Right lobe of liver (tissue), 6 donors: ENCODE data around the gene BCO2. TPM values are rescaled to one million over a fixed set of nuclear protein-coding genes. Genes with fewer than 3 reads are reported as not detected.

Experiments
- ATAC-seq, 4 donors: fragments of 200-7000 bp; cut with Tn5 transposase; one replicate each; pipeline ENCODE4 v1.9.1; 2020; ENCODE audit warnings: mild to moderate bottlenecking in 4 of 4, moderate library complexity in 4 of 4
- DNase-seq, 3 donors: peaks; one replicate each; pipeline ENCODE4 v3.0.0-alpha.2; 2020
- H3K27ac ChIP-seq, 3 donors: fragments of 200-600 bp; one replicate each; pipeline ENCODE4 v1.8.0; 2022
- H3K27me3 ChIP-seq, 2 donors: fragments of 200-600 bp; one replicate each; pipeline ENCODE4 v1.8.0; 2022
- H3K36me3 ChIP-seq, 4 donors: fragments of 200-600 bp; sonication (generic) in 1 of 4; one replicate each; pipeline versions ENCODE4 v1.5.1 to v1.8.0; 2017 to 2022; ENCODE audit warnings: control low read depth in 1 of 4
- H3K4me1 ChIP-seq, 4 donors: fragments of 200-600 bp; sonication (generic) in 1 of 4; one replicate each; pipeline versions ENCODE4 v1.5.1 to v1.8.0; 2017 to 2022; ENCODE audit warnings: control low read depth in 1 of 4
- H3K4me3 ChIP-seq, 3 donors: fragments of 200-600 bp; one replicate each; pipeline ENCODE4 v1.8.0; 2022
- H3K9me3 ChIP-seq, 4 donors: fragments of 200-600 bp; sonication (generic) in 1 of 4; one replicate each; pipeline versions ENCODE4 v1.5.1 to v1.8.0; 2017 to 2022; ENCODE audit warnings: control low read depth in 1 of 4
- CTCF ChIP-seq, 4 donors: fragments of 200-600 bp in 3 of 4; fragments of 450-650 bp in 1 of 4; IDR thresholded peaks; one replicate each; pipeline versions ENCODE4 v1.5.1 to v1.8.0; 2016 to 2022; ENCODE audit warnings: antibody characterized with exemption in 4 of 4, mild to moderate bottlenecking in 2 of 4
- POLR2A ChIP-seq: fragments of 450-650 bp; IDR thresholded peaks from one replicate; pipeline ENCODE4 v1.6.1; 2017; ENCODE audit warnings: antibody characterized with exemption, mild to moderate bottlenecking
- WGBS: methylation state at CpG from one replicate; pipeline ENCODE4 v1.1.6; 2018; ENCODE audit warnings: low coverage, low lambda C conversion rate; ENCODE audit not compliant: insufficient coverage; ENCODE audit errors: missing lambda C conversion rate; 5-methylcytosine and 5-hydroxymethylcytosine counted together
- intact Hi-C, 2 donors: fragments of 100-400 bp; cut with DNase I; formaldehyde crosslinking; loops; one replicate each; pipeline versions ENCODE4 v1.11.2 to v1.14.1; 2022
- total RNA-seq, 6 experiments: library from RNA; depleted of rRNA in 2 of 6; stranded (reverse); fragments of >200 nt in 2 of 6; fragmentation: NEBNext Ultra II Directional in 3 of 6; extraction: Animal tissue kit (Norgen Biotek cat#: 25700) in 3 of 6; gene quantifications; one replicate each; pipeline versions ENCODE4 v1.1.0 to v1.2.4, GENCODE V29; 2016 to 2023
- donor health status: DM: no; HTN: yes; CAD: no.
- donor health status: DM: no; HTN: no; CAD: no.
- donor health status: DM: no; HTN: no; CAD: no.
- donor health status: DM: no; HTN: yes; CAD: no.
- donor health status: DM: no; HTN: yes; CAD: no.

BCO2 gene
- total RNA-seq, 6 experiments from 2014 or later = 33.3 to 118 (median 75.5) TPM

GRCh38 chr11:112172362-112172994, 2.8 kb upstream of the BCO2 start:
- 32% methylated on average over 2 of the region's 2 CpGs for WGBS
- DNase-seq = no peak
- H3K9me3 ChIP-seq = no peaks in the 10 kb centered on the region
- H3K27me3 ChIP-seq = no peaks in the 10 kb centered on the region
- no peak overlapping the region for H3K4me3 ChIP-seq
- no peak overlapping the region for H3K27ac ChIP-seq
- H3K4me1 ChIP-seq = no peaks in the 10 kb centered on the region
- no peaks in the 10 kb centered on the region for H3K36me3 ChIP-seq
- ATAC-seq = no peak
- intact Hi-C loops = no loop called here
- no peak for TF ChIP-seq CTCF (IDR thresholded peaks at IDR 0.05)
- TF ChIP-seq POLR2A = no peak

GRCh38 chr11:112173152-112173551, 2.2 kb upstream of the BCO2 start:
- Histone ChIP-seq H3K4me1 (no peaks in the 10 kb centered on the region), H3K36me3 (no peaks in the 10 kb centered on the region), H3K4me3 (no peak overlapping the region), H3K27me3 (no peaks in the 10 kb centered on the region), H3K27ac (peak overlapping the region in 1 of 3 donors; percentile 41), H3K9me3 (no peaks in the 10 kb centered on the region)
- intact Hi-C loops = no loop called here
- TF ChIP-seq CTCF (IDR thresholded peaks at IDR 0.05) (no peak), POLR2A (no peak)
- WGBS = 41% methylated on average over 3 of the region's 3 CpGs
- DNase-seq (peak in 1 of 3 donors; percentile 40), ATAC-seq (peak in 2 of 4 donors; percentile 20 to 29)

GRCh38 chr11:112175599-112175952, 264 bp downstream of the BCO2 start:
- TF ChIP-seq POLR2A (no peak), CTCF (IDR thresholded peaks at IDR 0.05) (no peak)
- peaks cover 0 to 9% (median 2%) of the 10 kb centered on the region in 4 donors for H3K36me3 ChIP-seq
- intact Hi-C loops = no loop called here
- peak overlapping the region; percentile 19 to 60 (median 53) for H3K4me3 ChIP-seq
- 7% methylated on average over 4 of the region's 4 CpGs for WGBS
- ATAC-seq = peak; percentile 42 to 67 (median 58)
- no peak for DNase-seq
- no peaks in the 10 kb centered on the region for H3K9me3 ChIP-seq
- H3K27ac ChIP-seq = peak overlapping the region; percentile 51 to 87 (median 83)
- no peaks in the 10 kb centered on the region for H3K27me3 ChIP-seq
- H3K4me1 ChIP-seq = no peaks in the 10 kb centered on the region

GRCh38 chr11:112176077-112176476, 765 bp downstream of the BCO2 start:
- DNase-seq (no peak), ATAC-seq (peak in 3 of 4 donors; percentile 9 to 28 (median 13))
- peaks cover 0 to 9% (median 2%) of the 10 kb centered on the region in 4 donors for H3K36me3 ChIP-seq
- intact Hi-C loops = no loop called here
- no peaks in the 10 kb centered on the region for H3K27me3 ChIP-seq
- no peaks in the 10 kb centered on the region for H3K9me3 ChIP-seq
- TF ChIP-seq CTCF (IDR thresholded peaks at IDR 0.05) (no peak), POLR2A (no peak)
- WGBS = 45% methylated on average over 1 of the region's 1 CpG
- peak overlapping the region; percentile 51 to 87 (median 83) for H3K27ac ChIP-seq
- no peaks in the 10 kb centered on the region for H3K4me1 ChIP-seq
- H3K4me3 ChIP-seq = peak overlapping the region; percentile 19 to 60 (median 53)
